GM18909 (cell line): ENCODE data around the gene TMEM131.
A peak's percentile ranks its signal among the peaks of the same experiment; 100 is the strongest.

ENCODE experiments used
- ATAC-seq: cut with Tn5 transposase; IDR thresholded peaks from one replicate; pipeline ENCODE4 v1.9.1; 2021; ENCODE audit warnings: mild to moderate bottlenecking; ENCODE audit not compliant: unreplicated experiment, poor library complexity

The TMEM131 gene

GRCh38 chr2:98020992-98021713, 25.4 kb upstream of the TMEM131 start:
- no peak for ATAC-seq

GRCh38 chr2:98020516-98020915, 24.8 kb upstream of the TMEM131 start:
- no peak for ATAC-seq

- no peak for ATAC-seq
Measured at GRCh38 chr2:98016908-98017670, 21.3 kb upstream of the TMEM131 start.

- ATAC-seq: no peak
Measured at GRCh38 chr2:98015671-98016070, 19.9 kb upstream of the TMEM131 start.

- no peak for ATAC-seq
Measured at GRCh38 chr2:98014379-98014778, 18.6 kb upstream of the TMEM131 start.

GRCh38 chr2:98013407-98014042, 17.8 kb upstream of the TMEM131 start:
- ATAC-seq: no peak

GRCh38 chr2:98012561-98012991, 16.8 kb upstream of the TMEM131 start:
- peak; percentile 79 for ATAC-seq

GRCh38 chr2:98009887-98010760, 14.4 kb upstream of the TMEM131 start:
- ATAC-seq: no peak

- ATAC-seq: no peak
Measured at GRCh38 chr2:98008415-98008814, 12.7 kb upstream of the TMEM131 start.

GRCh38 chr2:98006378-98006777, 10.6 kb upstream of the TMEM131 start:
- no peak for ATAC-seq

- ATAC-seq: no peak
Measured at GRCh38 chr2:98004613-98005012, 8.9 kb upstream of the TMEM131 start.

GRCh38 chr2:98004047-98004446, 8.3 kb upstream of the TMEM131 start:
- ATAC-seq: no peak

GRCh38 chr2:97999536-97999935, 3.8 kb upstream of the TMEM131 start:
- ATAC-seq: no peak

GRCh38 chr2:97998431-97999005, 2.8 kb upstream of the TMEM131 start:
- no peak for ATAC-seq

- no peak for ATAC-seq
Measured at GRCh38 chr2:97997784-97998392, 2.1 kb upstream of the TMEM131 start.

- ATAC-seq: no peak
Measured at GRCh38 chr2:97996679-97997078, 931 bp upstream of the TMEM131 start.

GRCh38 chr2:97995026-97995733, 568 bp downstream of the TMEM131 start:
- peak; percentile 38 for ATAC-seq

GRCh38 chr2:97994476-97994875, 1.3 kb downstream of the TMEM131 start:
- ATAC-seq: no peak

GRCh38 chr2:97993926-97994325, 1.8 kb downstream of the TMEM131 start:
- ATAC-seq: no peak
